HepG2 (cell line): ENCODE results near the gene PROKR1. TPM values are rescaled to one million over a fixed set of nuclear protein-coding genes. Genes with fewer than 3 reads are reported as not detected.

Source experiments
- ATAC-seq: fragments of 200-7000 bp; cut with Tn5 transposase; 3 replicates; pipeline ENCODE4 v1.9.1; 2020; ENCODE audit warnings: mild to moderate bottlenecking, moderate library complexity
- BruUV-seq: library from RNA; stranded (reverse); fragments of 400-500 nt; replicated peaks from 2 replicates; lab custom pipeline; 2021; lab: Mats Ljungman, UMichigan
- CTCF ChIA-PET: fragments of 300-600 bp; formaldehyde crosslinking; extraction: SDS; loops from one replicate; lab custom pipeline; 2021; ENCODE audit warnings: low total read pairs, inconsistent platforms, low intra/inter-chr PET ratio; lab: Yijun Ruan, JAX
- POLR2A ChIA-PET: fragments of 350-600 bp; sonication (Branson Sonifier 250); formaldehyde crosslinking; loops from one replicate; lab custom pipeline; 2020; ENCODE audit warnings: antibody characterized with exemption, inconsistent platforms; lab: Yijun Ruan, JAX
- DNase-seq: peaks from one replicate; pipeline ENCODE4 v3.0.0-alpha.2; 2015; ENCODE audit warnings: low spot score
- FAIRE-seq: peaks from 3 replicates; lab custom pipeline; 2011; peaks lifted over from hg19 to GRCh38; lab: Jason Lieb, UNC
- H2AFZ ChIP-seq: one replicate; pipeline ENCODE4 v1.6.1; 2011; ENCODE audit warnings: low read length, inconsistent platforms
- H3K27ac ChIP-seq: fragments of 300-600 bp; 3 replicates; pipeline ENCODE4 v1.8.0; 2011; ENCODE audit warnings: mixed run types, mild to moderate bottlenecking, mixed read lengths, low read length, inconsistent platforms; ENCODE audit not compliant: insufficient read depth; ENCODE audit errors: extremely low read length
- H3K27me3 ChIP-seq, 2 experiments: fragments of 200-600 bp in 1 of 2; 2 replicates in 1 of 2; 3 replicates in 1 of 2; pipeline versions ENCODE4 v1.6.0 to v1.8.0; 2011; ENCODE audit warnings: low read length in 2 of 2, mild to moderate bottlenecking in 2 of 2, moderate library complexity in 2 of 2, inconsistent platforms in 1 of 2; ENCODE audit not compliant: insufficient read depth in 2 of 2, control insufficient read depth in 1 of 2
- H3K36me3 ChIP-seq, 2 experiments: fragments of 200-600 bp in 1 of 2; replicated peaks in 1 of 2; 2 replicates in 1 of 2; 3 replicates in 1 of 2; pipeline versions ENCODE4 v1.5.1 to v1.8.0; 2011; ENCODE audit warnings: low read length in 2 of 2, inconsistent platforms in 1 of 2; ENCODE audit not compliant: insufficient read depth in 2 of 2, control insufficient read depth in 1 of 2
- H3K4me1 ChIP-seq: 2 replicates; pipeline ENCODE4 v1.5.1; 2012; ENCODE audit warnings: low read length, inconsistent platforms; ENCODE audit not compliant: insufficient read depth
- H3K4me2 ChIP-seq: 2 replicates; pipeline ENCODE4 v1.6.0; 2011; ENCODE audit warnings: low read depth, low read length, inconsistent platforms
- H3K4me3 ChIP-seq, 3 experiments: fragments of 200-600 bp in 1 of 3; sonication (generic), shearing (Covaris generic) in 1 of 3; replicated peaks in 1 of 3; 2 replicates each; pipeline ENCODE4 v1.5.1; 2011 to 2016; ENCODE audit warnings: low read length in 3 of 3, inconsistent platforms in 2 of 3, low read depth in 2 of 3, mild to moderate bottlenecking in 2 of 3, control low read depth in 1 of 3, mixed read lengths in 1 of 3; ENCODE audit not compliant: insufficient read depth in 1 of 3
- H3K79me2 ChIP-seq: one replicate; pipeline ENCODE4 v1.6.1; 2011; ENCODE audit warnings: low read length, inconsistent platforms; ENCODE audit not compliant: insufficient read depth
- H3K9ac ChIP-seq: 2 replicates; pipeline ENCODE4 v1.6.0; 2011; ENCODE audit warnings: mild to moderate bottlenecking, low read depth, low read length, inconsistent platforms; ENCODE audit not compliant: insufficient read depth
- H3K9me3 ChIP-seq: 2 replicates; pipeline ENCODE4 v1.5.1; 2012; ENCODE audit warnings: mild to moderate bottlenecking, low read length
- H4K20me1 ChIP-seq: 2 replicates; pipeline ENCODE4 v1.6.0; 2011; ENCODE audit warnings: inconsistent platforms, mild to moderate bottlenecking, low read length, moderate library complexity; ENCODE audit not compliant: insufficient read depth
- AHR ChIP-seq: IDR thresholded peaks from 2 replicates; pipeline ENCODE4 v1.6.1; 2018; ENCODE audit warnings: missing genetic modification reagents, missing compliant biosample characterization
- HDAC1 ChIP-seq: sonication (generic); formaldehyde crosslinking; IDR thresholded peaks from 2 replicates; pipeline ENCODE4 v1.5.1; 2020; ENCODE audit warnings: mild to moderate bottlenecking, missing genetic modification reagents
- SMAD3 ChIP-seq: sonication (generic); formaldehyde crosslinking; IDR thresholded peaks from 2 replicates; pipeline ENCODE4 v1.4.0; 2020; ENCODE audit warnings: missing genetic modification reagents
- TBL1XR1 ChIP-seq: fragments of 150-350 bp; IDR thresholded peaks from 2 replicates; pipeline ENCODE4 v1.6.1; 2014; ENCODE audit warnings: borderline replicate concordance, low read length; ENCODE audit not compliant: partially characterized antibody
- ZFP90 ChIP-seq: sonication (generic); formaldehyde crosslinking; IDR thresholded peaks from 2 replicates; pipeline ENCODE4 v1.8.0; 2022; ENCODE audit warnings: missing genetic modification reagents, mild to moderate bottlenecking, inconsistent platforms, borderline replicate concordance
- ZNF260 ChIP-seq: sonication (generic); formaldehyde crosslinking; IDR thresholded peaks from 2 replicates; pipeline ENCODE4 v1.4.0; 2020; ENCODE audit warnings: missing genetic modification reagents, low read depth, mild to moderate bottlenecking, borderline replicate concordance
- ZNF781 ChIP-seq: sonication (generic); formaldehyde crosslinking; IDR thresholded peaks from 2 replicates; pipeline ENCODE4 v1.5.1; 2020; ENCODE audit warnings: borderline replicate concordance, mild to moderate bottlenecking, missing genetic modification reagents; ENCODE audit errors: not compliant biosample characterization
- WGBS: methylation state at CpG from one replicate; pipeline ENCODE4 v1.1.6; 2017; ENCODE audit warnings: low lambda C conversion rate; 5-methylcytosine and 5-hydroxymethylcytosine counted together
- in situ Hi-C: cut with HindIII; loops from 2 replicates; pipeline ENCODE4 v1.10.0; 2017; ENCODE audit warnings: low pct_unique_long_range_greater_than_20kb; ENCODE audit not compliant: extremely low pct_ligation_motif_present
- intact Hi-C: fragments of 100-400 bp; cut with micrococcal nuclease; formaldehyde crosslinking; loops from one replicate; pipeline ENCODE4 v1.10.0; 2022; ENCODE audit not compliant: unreplicated experiment
- polyA plus RNA-seq, 8 experiments: library from polyadenylated mRNA; depleted of rRNA in 3 of 8; stranded (reverse) in 7 of 8; unstranded in 1 of 8; fragments of >200 nt; fragmentation: Illumina TruSeq in 4 of 8; extraction: Trizol in 4 of 8; gene quantifications; 2 replicates each; pipeline versions ENCODE4 v1.2.1 to v1.2.3, GENCODE V29; 2011 to 2016; ENCODE audit warnings: low read depth in 4 of 8, missing spikeins in 1 of 8, mixed read lengths in 1 of 8; ENCODE audit not compliant: insufficient read depth in 1 of 8
- total RNA-seq, 5 experiments: library from RNA; depleted of rRNA; stranded (reverse); fragments of >200 nt; fragmentation: Illumina TruSeq; extraction: Trizol; gene quantifications; 2 replicates each; pipeline ENCODE4 v1.2.3, GENCODE V29; 2016; ENCODE audit warnings: low read depth in 1 of 5
- TF ChIP-seq, protein P1 (sequence below): sonication (generic); formaldehyde crosslinking; IDR thresholded peaks from 2 replicates; pipeline ENCODE4 v1.5.0; 2020; ENCODE audit warnings: mild to moderate bottlenecking, missing genetic modification reagents, moderate library complexity
- TF ChIP-seq, protein P2 (sequence below): sonication (generic); formaldehyde crosslinking; IDR thresholded peaks from 2 replicates; pipeline ENCODE4 v1.5.1; 2020; ENCODE audit warnings: mild to moderate bottlenecking, missing genetic modification reagents, moderate library complexity
- TF ChIP-seq, protein P3 (sequence below): sonication (generic); formaldehyde crosslinking; IDR thresholded peaks from 2 replicates; pipeline ENCODE4 v1.4.0; 2020; ENCODE audit warnings: missing genetic modification reagents

Gene PROKR1
- total and polyA plus RNA-seq, 2 of the 13 experiments (the other 11 are each of a cell fraction or from before 2014, with no cell fraction given): not detected

DNA sequence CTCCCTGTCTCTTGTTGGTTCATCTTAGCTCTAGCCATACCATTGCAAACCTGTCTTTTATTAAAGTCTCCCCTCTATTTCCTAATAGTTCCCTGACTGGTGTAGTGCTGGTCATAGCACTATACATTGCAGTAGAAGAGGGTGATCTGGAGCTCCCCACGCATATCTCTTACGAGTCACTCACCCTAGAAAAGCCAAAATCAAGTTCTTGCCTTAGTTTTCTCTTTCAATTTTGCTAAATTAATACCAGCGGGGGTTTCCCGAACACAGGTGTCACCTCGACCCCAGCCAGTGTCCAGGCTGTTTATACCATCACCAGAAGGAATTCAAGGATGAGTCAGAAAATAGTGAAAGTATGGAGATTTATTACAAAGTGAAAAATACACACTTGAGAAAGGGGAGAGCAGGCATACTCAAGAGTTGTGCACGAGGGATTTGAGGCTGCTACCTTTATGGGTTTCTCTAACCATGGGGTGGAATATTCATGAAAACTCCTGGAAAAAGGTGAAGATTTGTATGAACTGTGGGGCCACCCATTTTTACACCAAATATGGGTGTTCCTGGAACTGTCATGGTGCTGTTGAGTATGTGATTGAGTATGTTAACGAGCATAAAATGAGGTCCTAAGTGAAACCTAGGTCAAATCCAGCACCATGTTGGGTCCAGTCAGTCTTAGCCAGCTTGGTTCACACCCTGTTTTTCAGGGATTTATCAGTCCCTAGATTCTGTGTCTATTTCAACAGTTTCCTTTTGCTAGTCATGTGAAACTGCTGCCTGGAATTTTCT, 20.2 kb downstream of the PROKR1 start:
- H2AFZ ChIP-seq: no peak overlapping the region
- POLR2A ChIA-PET: no interaction called here
- 1% methylated on average over 7 of the region's 7 CpGs for WGBS
- no TSS peak for BruUV-seq
- CTCF ChIA-PET: no interaction called here
- no peaks in the 10 kb centered on the region for H3K79me2 ChIP-seq
- intact Hi-C loops: no loop called here
- H4K20me1 ChIP-seq: no peaks in the 10 kb centered on the region
- in situ Hi-C loops: no loop called here
- H3K27me3 ChIP-seq: peaks cover 0 to 11% of the 10 kb centered on the region in 2 experiments; a peak in 1 of 5 replicates
- ATAC-seq: no peak
- no peak for FAIRE-seq
- no peak for DNase-seq
- no peak overlapping the region for H3K4me2 ChIP-seq
- H3K36me3 ChIP-seq: no peaks in the 10 kb centered on the region
- H3K9ac ChIP-seq: no peak overlapping the region
- H3K4me1 ChIP-seq: no peaks in the 10 kb centered on the region
- no peak overlapping the region for H3K27ac ChIP-seq
- TF ChIP-seq ZFP90 (CRISPR knock-in tag): no peak
- TF ChIP-seq, all 625 proteins: peak for 0
- H3K4me3 ChIP-seq: no peak overlapping the region
- no peaks in the 10 kb centered on the region for H3K9me3 ChIP-seq

DNA sequence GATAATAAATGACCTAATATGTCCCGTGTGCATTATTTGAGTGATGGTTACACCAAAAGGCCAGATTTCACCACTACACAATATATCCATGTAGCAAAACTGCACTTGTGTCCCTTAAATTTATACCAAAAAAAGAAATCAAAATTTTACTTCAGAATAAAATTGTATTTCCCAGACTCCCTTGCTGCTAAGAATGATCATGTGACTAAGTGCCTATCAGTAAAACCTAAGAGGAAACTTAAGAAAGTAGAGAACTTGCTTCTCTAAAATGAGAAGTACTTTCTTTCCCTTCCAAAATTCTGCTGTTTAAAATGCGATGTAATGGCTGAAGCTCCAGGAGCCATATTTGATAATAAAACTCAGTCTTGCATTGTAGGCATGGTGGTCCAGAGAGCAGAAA, 24.0 kb downstream of the PROKR1 start:
- H3K4me3 ChIP-seq: no peak overlapping the region
- no peaks in the 10 kb centered on the region for H3K9me3 ChIP-seq
- BruUV-seq: no TSS peak
- no peak for DNase-seq
- no peak overlapping the region for H3K4me2 ChIP-seq
- no peaks in the 10 kb centered on the region for H3K4me1 ChIP-seq
- WGBS: 51% methylated on average over 2 of the region's 2 CpGs
- intact Hi-C loops (no loop called here), in situ Hi-C loops (loop anchor here (5.0 kb wide), 1 partner anchor 100 kb away; no protein-coding TSS in a partner anchor)
- no peak for FAIRE-seq
- ChIA-PET CTCF (no interaction called here), POLR2A (no interaction called here)
- H3K79me2 ChIP-seq: no peaks in the 10 kb centered on the region
- no peak overlapping the region for H3K27ac ChIP-seq
- no peaks in the 10 kb centered on the region for H3K27me3 ChIP-seq
- no peaks in the 10 kb centered on the region for H4K20me1 ChIP-seq
- no peak for ATAC-seq
- no peaks in the 10 kb centered on the region for H3K36me3 ChIP-seq
- H2AFZ ChIP-seq: no peak overlapping the region
- H3K9ac ChIP-seq: no peak overlapping the region
- TF ChIP-seq, protein P1, sequence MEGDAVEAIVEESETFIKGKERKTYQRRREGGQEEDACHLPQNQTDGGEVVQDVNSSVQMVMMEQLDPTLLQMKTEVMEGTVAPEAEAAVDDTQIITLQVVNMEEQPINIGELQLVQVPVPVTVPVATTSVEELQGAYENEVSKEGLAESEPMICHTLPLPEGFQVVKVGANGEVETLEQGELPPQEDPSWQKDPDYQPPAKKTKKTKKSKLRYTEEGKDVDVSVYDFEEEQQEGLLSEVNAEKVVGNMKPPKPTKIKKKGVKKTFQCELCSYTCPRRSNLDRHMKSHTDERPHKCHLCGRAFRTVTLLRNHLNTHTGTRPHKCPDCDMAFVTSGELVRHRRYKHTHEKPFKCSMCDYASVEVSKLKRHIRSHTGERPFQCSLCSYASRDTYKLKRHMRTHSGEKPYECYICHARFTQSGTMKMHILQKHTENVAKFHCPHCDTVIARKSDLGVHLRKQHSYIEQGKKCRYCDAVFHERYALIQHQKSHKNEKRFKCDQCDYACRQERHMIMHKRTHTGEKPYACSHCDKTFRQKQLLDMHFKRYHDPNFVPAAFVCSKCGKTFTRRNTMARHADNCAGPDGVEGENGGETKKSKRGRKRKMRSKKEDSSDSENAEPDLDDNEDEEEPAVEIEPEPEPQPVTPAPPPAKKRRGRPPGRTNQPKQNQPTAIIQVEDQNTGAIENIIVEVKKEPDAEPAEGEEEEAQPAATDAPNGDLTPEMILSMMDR (CRISPR knock-in tag): no peak
- TF ChIP-seq, protein P2, sequence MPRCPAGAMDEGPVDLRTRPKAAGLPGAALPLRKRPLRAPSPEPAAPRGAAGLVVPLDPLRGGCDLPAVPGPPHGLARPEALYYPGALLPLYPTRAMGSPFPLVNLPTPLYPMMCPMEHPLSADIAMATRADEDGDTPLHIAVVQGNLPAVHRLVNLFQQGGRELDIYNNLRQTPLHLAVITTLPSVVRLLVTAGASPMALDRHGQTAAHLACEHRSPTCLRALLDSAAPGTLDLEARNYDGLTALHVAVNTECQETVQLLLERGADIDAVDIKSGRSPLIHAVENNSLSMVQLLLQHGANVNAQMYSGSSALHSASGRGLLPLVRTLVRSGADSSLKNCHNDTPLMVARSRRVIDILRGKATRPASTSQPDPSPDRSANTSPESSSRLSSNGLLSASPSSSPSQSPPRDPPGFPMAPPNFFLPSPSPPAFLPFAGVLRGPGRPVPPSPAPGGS: no peak
- TF ChIP-seq TBL1XR1: no peak
- TF ChIP-seq, protein P3, sequence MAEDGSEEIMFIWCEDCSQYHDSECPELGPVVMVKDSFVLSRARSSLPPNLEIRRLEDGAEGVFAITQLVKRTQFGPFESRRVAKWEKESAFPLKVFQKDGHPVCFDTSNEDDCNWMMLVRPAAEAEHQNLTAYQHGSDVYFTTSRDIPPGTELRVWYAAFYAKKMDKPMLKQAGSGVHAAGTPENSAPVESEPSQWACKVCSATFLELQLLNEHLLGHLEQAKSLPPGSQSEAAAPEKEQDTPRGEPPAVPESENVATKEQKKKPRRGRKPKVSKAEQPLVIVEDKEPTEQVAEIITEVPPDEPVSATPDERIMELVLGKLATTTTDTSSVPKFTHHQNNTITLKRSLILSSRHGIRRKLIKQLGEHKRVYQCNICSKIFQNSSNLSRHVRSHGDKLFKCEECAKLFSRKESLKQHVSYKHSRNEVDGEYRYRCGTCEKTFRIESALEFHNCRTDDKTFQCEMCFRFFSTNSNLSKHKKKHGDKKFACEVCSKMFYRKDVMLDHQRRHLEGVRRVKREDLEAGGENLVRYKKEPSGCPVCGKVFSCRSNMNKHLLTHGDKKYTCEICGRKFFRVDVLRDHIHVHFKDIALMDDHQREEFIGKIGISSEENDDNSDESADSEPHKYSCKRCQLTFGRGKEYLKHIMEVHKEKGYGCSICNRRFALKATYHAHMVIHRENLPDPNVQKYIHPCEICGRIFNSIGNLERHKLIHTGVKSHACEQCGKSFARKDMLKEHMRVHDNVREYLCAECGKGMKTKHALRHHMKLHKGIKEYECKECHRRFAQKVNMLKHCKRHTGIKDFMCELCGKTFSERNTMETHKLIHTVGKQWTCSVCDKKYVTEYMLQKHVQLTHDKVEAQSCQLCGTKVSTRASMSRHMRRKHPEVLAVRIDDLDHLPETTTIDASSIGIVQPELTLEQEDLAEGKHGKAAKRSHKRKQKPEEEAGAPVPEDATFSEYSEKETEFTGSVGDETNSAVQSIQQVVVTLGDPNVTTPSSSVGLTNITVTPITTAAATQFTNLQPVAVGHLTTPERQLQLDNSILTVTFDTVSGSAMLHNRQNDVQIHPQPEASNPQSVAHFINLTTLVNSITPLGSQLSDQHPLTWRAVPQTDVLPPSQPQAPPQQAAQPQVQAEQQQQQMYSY (CRISPR knock-in tag): no peak
- no peak for TF ChIP-seq SMAD3
- TF ChIP-seq ZNF781: no peak
- no peak for TF ChIP-seq AHR (CRISPR knock-in tag)
- no peak for TF ChIP-seq HDAC1
- no peak for TF ChIP-seq ZNF260 (CRISPR knock-in tag)
